NCI-H524 (cell line): ENCODE results near the gene ALG9.
A peak's percentile ranks its signal among the peaks of the same experiment; 100 is the strongest.
"Not testable (repeated sequence)": the region's sequence is repeated elsewhere in the genome, so short reads cannot be mapped to it uniquely, and the experiment has no call there.

ENCODE experiments used
- DNase-seq, 2 experiments: peaks; one replicate each; lab custom pipeline; 2025; lab: John Stamatoyannopoulos, UW

ALG9 gene

DNA sequence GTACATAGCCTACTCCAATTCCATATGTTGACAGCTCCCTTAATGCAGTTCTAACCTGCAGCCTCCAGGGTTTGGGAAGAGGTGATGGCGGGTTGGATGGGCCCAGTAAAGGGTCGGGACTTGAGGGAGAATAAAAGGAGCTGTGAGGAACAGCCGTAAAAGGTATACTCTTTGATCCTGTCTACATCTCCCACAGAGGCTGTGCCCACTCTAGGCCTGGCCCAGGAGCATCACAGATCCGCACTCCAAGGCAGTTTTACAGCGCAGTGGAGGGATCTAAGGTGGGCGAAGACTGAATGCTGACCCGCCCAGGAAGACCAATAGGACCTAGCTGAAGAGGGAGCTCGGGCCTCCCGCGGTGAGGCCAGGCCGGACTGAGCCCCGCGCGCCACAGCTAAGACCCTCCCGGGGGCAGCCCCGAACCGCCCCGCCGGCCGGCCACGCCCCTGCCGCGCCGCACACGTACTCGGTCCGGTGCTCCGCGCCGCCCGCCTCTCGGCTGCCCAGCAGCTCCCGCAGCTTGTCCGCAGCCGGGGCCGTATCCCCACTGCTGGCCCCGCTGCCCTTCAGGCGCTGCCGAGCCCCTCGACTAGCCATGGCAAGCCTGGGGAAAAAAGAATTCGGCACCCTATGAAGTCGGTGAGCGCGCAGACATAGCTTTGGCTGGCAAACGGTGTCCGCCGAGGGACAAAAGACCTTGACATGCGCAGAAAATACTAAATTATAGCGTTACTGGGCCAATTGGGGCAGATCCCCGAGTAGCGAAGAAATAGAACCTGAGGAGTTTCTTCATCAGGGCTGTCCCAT, at the start of gene ALG9:
Gene ALG9 (minus strand): TSS at position 696 of the 807 bp plus-strand sequence. CDS start 99 bp downstream, at position 597.
- peak; percentile 74 to 76 for DNase-seq

DNA sequence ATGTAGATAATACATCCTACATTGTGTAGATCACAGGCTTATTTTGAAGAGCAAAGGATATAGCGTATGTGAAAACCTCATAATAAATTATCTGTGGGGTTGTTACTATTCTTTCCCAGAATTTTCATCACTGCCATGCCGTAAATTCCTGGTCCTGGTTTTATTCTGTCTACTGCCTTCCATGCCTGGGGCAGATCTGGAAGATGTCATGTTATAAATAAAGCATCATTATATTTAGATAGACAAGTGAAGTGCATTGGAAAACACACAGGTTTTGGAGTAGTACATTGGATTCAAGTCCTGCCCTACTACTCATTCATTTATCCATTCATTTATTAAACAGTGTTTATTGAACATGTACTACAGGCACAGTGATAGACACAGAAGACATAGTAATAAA, 49.5 kb upstream of the ALG9 start:
- DNase-seq, result no peak

DNA sequence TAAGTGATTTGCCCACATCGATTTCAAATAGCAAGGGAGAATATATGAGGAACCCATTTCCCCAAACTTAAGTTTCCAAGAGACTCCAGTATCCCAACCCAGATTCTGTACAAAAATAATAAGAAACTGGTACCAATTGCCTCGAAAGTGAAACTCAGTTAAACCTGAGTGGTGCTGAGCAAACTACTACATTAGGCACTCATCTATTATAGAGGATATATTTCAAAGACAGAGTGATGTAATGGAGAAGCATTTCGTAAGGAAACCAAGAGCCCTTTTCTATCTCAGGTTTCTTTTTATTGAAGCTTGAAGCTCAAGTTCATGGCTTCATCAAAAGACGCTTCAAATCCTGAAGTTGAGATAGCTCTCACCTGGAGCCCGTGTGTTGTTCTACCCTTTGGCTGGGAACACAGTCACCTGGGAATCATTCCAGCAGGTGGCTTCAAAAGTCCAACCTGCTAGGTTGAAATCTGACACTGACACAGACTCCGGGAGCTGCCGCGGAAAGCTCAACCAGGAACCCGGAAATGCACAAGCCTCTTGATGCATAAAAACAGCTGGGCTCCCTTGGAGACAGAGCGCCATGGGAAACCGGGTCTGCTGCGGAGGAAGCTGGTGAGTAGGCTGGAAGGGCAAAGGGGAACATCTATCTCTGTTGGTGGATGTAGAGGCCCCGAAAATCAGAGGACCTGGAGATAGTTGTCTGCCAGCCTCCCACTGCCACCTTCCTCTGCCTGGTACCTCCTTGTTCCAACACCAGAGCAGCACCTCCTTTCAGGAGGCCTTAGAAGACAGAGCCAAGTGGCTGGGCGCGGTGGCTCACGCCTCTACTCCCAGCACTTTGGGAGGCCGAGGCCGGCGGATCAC, 47.2 kb upstream of the ALG9 start, which contains the start of gene C11orf52:
Gene C11orf52 (plus strand): TSS at position 524 of the 867 bp plus-strand sequence. CDS start 60 bp downstream, at position 584.
- DNase-seq, result peak; percentile 26 to 69

- DNase-seq, result no peak
Observed at GRCh38 chr11:111917788-111918187, 46.4 kb upstream of the ALG9 start.

DNA sequence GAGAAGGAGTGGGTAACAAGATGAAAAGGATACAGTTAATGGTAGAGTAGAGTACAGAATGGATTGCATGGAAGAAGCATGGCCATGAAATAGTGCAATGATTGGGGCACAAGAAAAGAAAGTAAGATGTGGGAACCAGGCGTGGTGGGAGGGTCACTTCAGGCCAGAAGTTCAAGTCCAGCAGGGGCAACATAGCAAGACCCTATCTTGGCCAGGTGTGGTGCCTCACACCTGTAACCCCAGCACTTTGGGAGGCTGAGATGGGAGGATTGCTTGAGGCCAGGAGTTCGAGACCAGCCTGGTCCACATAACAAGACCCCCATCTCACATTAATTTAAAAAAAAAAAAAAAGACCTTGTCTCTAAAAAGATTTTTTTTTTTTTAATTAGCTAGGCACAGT, 45.9 kb upstream of the ALG9 start:
- no peak for DNase-seq

- no peak for DNase-seq
Observed at GRCh38 chr11:111916768-111917167, 45.4 kb upstream of the ALG9 start.

- DNase-seq, result no peak
Observed at GRCh38 chr11:111913997-111914396, 42.6 kb upstream of the ALG9 start.

- DNase-seq, result no peak
Observed at GRCh38 chr11:111913031-111913861, 41.9 kb upstream of the ALG9 start.

DNA sequence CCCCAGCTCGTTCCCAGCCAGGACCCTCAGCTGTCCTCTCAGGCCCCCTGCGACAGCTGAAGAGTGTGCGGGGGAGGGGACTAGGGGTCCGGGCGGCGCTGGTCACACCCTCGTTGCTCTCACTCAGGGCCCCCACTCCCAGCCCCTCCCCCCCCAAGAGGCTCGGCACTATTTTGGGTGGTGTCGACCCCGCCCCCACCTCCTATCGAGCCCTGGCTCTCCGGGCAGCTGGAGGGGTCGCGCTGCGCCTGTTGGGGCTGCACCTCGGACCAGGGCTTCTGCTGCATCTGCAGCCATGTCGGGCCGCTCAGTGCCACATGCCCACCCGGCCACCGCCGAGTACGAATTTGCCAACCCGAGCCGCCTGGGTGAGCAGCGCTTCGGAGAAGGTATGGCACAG, 41.2 kb upstream of the ALG9 start, which contains the start of gene HSPB2:
Gene HSPB2 (plus strand): TSS at position 200 of the 400 bp plus-strand sequence. CDS start 96 bp downstream, at position 296.
- DNase-seq, result no peak

DNA sequence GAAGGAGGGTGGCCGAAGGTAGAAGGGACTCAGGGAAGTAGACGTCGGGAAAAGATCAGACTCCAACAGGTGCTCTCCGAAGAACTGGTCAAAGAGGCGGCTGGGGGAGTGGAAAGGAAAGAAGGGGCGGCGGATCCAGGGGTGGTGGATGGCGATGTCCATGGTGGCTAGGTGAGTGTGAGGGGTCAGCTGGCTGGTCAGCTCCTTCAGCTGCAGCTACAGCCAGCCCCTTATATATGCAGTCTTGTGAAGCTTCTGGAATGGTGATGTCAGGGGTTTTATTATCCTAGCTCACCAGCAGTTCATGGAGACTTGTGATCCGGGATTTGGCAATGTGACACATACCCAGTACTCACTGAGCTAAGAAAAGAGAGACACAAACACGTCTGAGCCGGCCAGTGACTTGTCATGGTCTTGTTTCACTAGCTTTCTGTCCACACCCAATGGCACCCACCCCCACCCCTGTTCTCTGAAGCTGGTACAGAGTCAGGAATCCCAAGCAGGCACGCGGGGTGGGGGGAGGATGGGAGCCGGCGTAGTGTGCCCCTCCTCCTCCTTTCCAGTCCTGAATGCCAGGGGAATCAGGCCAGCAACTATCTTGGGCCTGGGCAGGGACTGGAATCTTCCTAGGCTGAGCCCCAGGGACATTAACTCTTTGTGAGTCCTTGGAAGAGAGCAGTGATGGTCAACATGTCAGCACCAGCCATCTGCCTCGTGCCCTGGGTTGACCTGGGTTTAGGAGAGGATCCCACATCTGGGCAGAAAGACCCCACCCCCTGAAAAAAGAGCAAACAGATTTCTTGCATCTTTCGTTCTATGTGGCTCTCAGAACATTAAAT, 40.4 kb upstream of the ALG9 start, which contains the start of gene CRYAB:
Gene CRYAB (minus strand): TSS at position 208 of the 839 bp plus-strand sequence. CDS start 46 bp downstream, at position 162.
- no peak for DNase-seq

GRCh38 chr11:111910676-111911562, 39.5 kb upstream of the ALG9 start:
- DNase-seq, result no peak

DNA sequence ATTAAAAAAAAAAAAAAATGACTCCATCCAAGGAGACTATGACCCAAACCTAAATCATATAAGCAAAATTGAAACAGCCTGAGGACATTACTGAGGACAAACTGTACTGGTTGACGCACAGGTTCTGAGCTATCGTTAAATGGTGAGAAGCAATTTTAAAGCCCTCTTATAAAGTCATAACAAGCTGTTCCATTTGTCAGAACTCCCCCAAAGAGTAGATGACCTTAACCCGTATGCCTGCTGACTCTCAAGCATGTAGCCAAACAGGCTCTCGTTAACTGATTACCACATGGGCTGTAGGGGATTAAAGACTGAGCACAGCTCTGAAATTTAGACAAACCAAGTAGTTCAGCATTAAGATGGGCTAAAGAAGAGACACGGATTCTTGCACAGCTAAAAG, 38.0 kb upstream of the ALG9 start:
- peak; percentile 28 to 71 for DNase-seq

DNA sequence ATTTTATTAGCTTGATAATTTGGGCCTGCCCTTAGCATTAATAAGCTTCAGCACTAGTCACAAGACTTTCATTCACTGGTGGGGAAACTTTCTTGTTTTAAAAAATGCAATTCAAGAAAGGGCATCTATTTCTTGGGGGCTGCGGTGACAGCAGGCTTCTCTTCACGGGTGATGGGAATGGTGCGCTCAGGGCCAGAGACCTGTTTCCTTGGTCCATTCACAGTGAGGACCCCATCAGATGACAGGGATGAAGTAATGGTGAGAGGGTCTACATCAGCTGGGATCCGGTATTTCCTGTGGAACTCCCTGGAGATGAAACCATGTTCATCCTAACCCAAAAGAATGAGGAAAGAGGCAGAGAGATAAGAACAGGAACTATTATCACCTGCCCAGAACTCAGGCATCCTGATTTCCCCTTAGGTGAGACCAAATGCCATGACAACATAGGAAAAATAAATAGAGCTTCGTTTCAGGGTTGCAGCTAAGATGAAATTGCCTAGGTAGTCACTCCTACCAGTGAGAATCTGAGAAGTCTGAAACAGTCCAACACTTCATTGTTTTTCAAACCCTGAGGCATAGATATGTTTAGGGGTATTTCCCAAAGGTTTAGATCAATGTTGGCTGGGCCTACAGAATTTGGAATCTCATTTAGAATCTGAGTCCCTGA, 37.4 kb upstream of the ALG9 start:
- DNase-seq, result no peak

DNA sequence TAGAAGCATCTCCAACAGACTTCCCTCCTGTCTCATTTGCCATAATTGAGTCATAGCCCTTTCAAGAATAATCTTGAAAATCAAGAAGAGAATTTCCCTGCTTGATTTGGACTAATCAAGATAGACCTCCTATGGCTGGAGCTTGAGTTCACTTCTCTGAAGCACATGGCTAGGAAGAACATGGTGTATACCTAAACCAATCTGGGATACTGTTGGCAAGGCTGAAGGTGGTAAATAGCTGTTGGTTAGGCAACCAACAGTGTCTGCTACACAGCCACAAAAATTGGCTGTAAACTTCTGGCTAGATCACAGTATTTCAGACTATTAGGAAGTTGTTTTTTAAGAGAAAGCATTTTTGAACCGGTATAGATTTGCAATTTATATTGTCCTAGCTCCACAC, 35.3 kb upstream of the ALG9 start:
- no peak for DNase-seq

GRCh38 chr11:111905411-111905810, 34.0 kb upstream of the ALG9 start:
- DNase-seq, result no peak

DNA sequence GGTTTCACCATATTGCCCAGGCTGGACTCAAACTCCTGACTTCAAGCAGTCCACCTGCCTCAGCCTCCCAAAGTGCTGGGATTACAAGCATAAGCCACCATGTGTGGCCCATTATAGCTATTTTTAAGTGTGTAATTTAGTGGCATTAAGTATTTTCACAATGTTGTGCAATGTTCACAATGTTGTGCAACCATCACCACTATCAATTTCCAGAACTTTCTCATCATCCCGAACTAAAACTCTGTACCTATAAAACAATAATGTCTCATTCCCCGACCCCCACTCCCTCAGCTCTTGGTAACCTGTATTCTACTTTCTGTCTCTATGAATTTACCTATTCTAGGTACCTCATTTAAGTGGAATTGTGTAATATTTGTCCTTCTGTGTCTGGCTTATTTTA, 15.5 kb upstream of the ALG9 start:
- no peak for DNase-seq

GRCh38 chr11:111886032-111886431, 14.7 kb upstream of the ALG9 start:
- DNase-seq, result no peak

GRCh38 chr11:111885053-111885452, 13.7 kb upstream of the ALG9 start:
- not testable (repeated sequence) for DNase-seq

GRCh38 chr11:111882202-111882601, 10.8 kb upstream of the ALG9 start:
- DNase-seq, result no peak
